D721Med (cell line): ENCODE results near the gene CRYBB1.

ENCODE experiments used
- DNase-seq: peaks from one replicate; pipeline ENCODE4 v3.0.0; 2011; ENCODE audit warnings: low spot score; ENCODE audit not compliant: insufficient read length
- FAIRE-seq: peaks from 2 replicates; lab custom pipeline; 2011; peaks lifted over from hg19 to GRCh38; lab: Jason Lieb, UNC
- CTCF ChIP-seq: IDR thresholded peaks from 2 replicates; pipeline ENCODE4 v1.5.1; 2012; ENCODE audit warnings: mild to moderate bottlenecking, control low read depth; ENCODE audit not compliant: insufficient read depth; ENCODE audit errors: missing control alignments

CRYBB1 gene

GRCh38 chr22:26570115-26570514 lies 47.7 kb downstream of the CRYBB1 start:
- DNase-seq = no peak
- no peak for TF ChIP-seq CTCF
- no peak for FAIRE-seq

DNA sequence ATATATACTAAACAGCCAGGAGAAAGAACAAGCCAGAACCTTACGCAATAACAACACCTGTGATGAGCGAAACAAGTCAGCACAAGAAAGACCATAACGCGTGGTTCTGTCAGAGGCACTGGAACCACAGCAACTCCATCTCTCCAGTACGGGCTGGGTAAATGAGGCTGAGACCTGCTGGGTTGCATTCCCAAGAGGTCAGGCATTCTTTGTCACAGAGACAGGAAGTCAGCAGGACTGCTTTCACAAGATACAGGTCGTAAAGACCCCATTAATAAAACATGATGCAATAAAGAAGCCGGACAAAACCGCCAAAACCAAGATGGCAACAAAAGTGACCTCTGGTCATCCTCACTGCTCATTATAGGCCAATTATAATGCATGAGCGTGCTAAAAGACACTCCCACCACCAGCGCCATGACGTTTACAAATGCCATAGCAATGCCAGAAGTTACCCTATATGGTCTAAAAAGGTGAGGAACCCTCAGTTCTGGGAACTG lies 49.6 kb downstream of the CRYBB1 start:
- FAIRE-seq = no peak
- TF ChIP-seq CTCF = no peak
- no peak for DNase-seq

DNA sequence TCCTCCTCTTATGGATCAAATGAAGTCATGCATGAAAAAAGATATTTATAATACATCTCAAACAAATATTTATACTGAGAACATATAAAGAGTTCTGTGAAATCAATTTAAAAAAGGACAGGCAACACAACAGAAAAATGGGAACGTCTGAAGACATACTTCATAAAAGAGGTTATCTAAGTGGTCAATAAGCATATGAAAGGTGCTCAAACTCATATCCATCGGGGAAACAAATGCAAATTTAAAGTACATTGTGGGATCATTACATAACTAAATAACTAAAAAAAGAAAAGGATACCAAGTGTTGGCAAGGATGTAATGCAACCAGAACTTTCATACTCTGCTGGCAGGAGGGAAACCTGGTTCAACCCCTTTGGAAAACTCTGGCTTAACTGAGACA lies 50.2 kb downstream of the CRYBB1 start:
- TF ChIP-seq CTCF = no peak
- DNase-seq (no peak), FAIRE-seq (no peak)

DNA sequence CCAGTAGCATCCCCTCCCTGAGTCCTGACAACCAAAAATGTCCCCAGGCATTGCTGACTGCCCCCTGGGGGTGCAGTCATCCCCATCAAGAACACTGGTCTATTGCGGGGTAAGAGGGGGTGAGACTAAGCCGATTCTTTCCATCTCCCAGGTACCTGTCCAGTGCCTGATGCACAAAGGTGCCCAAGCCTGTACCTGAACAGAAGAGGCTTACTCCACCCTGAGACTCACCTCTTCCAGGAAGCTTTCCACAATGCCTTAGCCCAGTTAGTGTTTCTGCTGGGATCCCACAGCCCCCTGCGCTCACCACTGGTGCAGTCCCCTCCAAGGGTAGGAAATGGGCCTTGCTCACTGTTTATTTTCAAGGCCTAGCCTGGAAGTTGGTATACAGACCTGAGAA lies 50.8 kb downstream of the CRYBB1 start:
- no peak for FAIRE-seq
- TF ChIP-seq CTCF = no peak
- DNase-seq = no peak

- TF ChIP-seq CTCF = no peak
- DNase-seq (no peak), FAIRE-seq (no peak)
Measured at GRCh38 chr22:26565889-26566288, 51.9 kb downstream of the CRYBB1 start.

DNA sequence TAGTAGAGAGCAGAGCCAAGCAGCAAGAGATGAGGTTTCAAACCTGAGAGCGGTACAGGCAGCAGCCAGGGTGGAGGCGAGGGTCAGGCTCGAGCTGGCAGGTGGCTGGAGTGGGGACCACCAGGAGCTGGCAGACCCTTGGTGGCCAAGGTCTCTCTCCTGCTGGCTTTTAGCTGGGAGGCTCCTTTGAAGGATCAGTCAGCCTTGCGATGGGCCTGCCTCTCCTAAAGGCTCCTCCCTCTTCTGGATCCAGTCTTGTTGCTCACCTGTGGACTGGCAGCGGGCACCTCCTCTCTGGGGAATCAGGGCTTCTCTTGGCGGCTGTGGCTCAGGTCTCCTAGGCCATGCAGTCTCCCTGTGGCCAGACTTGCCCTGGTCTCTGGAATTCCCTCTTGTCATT lies 52.6 kb downstream of the CRYBB1 start:
- DNase-seq (no peak), FAIRE-seq (no peak)
- no peak for TF ChIP-seq CTCF

GRCh38 chr22:26564672-26565071 lies 53.2 kb downstream of the CRYBB1 start:
- DNase-seq (no peak), FAIRE-seq (no peak)
- TF ChIP-seq CTCF = no peak
